Ishikawa (cell line): ENCODE measurements around the gene EEA1.

ENCODE experiments used
- CEBPB ChIP-seq: IDR thresholded peaks from 2 replicates; pipeline ENCODE4 v1.6.1; 2012
- CREB1 ChIP-seq: IDR thresholded peaks from 2 replicates; pipeline ENCODE4 v1.6.1; 2012; ENCODE audit warnings: low read depth
- EGR1 ChIP-seq: IDR thresholded peaks from 2 replicates; pipeline ENCODE4 v1.6.1; 2012
- EP300 ChIP-seq: IDR thresholded peaks from 2 replicates; pipeline ENCODE4 v1.6.1; 2012; ENCODE audit warnings: borderline replicate concordance
- FOXM1 ChIP-seq: IDR thresholded peaks from 2 replicates; pipeline ENCODE4 v1.6.1; 2012; ENCODE audit warnings: low read depth, borderline replicate concordance
- NFIC ChIP-seq: IDR thresholded peaks from 2 replicates; pipeline ENCODE4 v1.6.1; 2012
- RAD21 ChIP-seq: IDR thresholded peaks from 2 replicates; pipeline ENCODE4 v1.6.1; 2012; ENCODE audit warnings: low read depth
- TAF1 ChIP-seq: IDR thresholded peaks from 2 replicates; pipeline ENCODE4 v1.6.1; 2012; ENCODE audit warnings: low read depth, mild to moderate bottlenecking
- TCF12 ChIP-seq: IDR thresholded peaks from 2 replicates; pipeline ENCODE4 v1.6.1; 2012; ENCODE audit warnings: low read depth
- TEAD4 ChIP-seq: IDR thresholded peaks from 2 replicates; pipeline ENCODE4 v1.6.1; 2012
- YY1 ChIP-seq: IDR thresholded peaks from 2 replicates; pipeline ENCODE4 v1.6.1; 2012; ENCODE audit warnings: low read depth
- ZBTB7A ChIP-seq: IDR thresholded peaks from 2 replicates; pipeline ENCODE4 v1.6.1; 2012; ENCODE audit warnings: low read depth
- TF ChIP-seq, protein P1 (sequence below): IDR thresholded peaks from 2 replicates; pipeline ENCODE4 v1.6.1; 2012
- TF ChIP-seq, protein P2 (sequence below): IDR thresholded peaks from 2 replicates; pipeline ENCODE4 v1.6.1; 2012
- TF ChIP-seq, protein P3 (sequence below): IDR thresholded peaks from 2 replicates; pipeline ENCODE4 v1.6.1; 2012; ENCODE audit warnings: low read depth, mild to moderate bottlenecking

Gene EEA1

DNA sequence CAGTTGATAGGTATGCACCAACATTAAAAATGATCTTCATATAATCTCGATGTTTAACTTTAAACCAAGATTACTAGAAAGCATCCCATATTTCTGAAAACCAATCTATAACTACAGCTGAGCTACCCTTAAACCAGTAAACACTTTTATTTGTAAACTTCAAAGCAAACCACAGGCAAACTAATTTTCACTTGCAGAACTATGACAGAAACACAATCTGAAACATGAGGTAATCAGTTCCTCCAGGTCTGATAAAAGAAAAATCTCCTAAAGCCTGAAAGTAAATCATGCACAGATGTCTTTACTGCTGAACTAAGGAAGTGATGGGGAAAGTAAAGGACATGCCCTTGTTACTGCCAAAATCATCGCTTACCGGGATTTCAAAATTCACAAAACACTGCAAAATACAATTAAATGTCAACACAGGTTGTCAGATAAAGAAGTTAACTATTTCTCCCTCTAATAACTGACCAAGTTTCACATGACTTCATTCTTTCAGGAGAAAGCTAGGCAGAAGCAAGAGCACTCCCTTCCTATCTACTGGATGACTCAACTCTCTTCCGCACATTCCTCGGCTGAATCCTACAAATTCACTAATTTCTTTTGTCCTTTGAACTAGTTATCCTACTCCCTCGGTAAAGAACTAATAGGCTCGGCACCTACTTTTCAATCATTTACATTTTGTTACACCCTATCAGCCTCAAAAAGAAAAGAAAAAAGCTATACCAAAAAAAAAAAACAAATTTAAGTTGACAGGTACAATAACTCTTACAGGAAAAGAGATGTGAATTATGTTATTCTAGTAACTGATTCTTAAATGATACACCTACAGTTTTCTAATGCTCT lies 1.4 kb downstream of the EEA1 start:
- TF ChIP-seq, protein P1, sequence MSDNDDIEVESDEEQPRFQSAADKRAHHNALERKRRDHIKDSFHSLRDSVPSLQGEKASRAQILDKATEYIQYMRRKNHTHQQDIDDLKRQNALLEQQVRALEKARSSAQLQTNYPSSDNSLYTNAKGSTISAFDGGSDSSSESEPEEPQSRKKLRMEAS = no peak
- TF ChIP-seq ZBTB7A (no peak), TEAD4 (no peak), TAF1 (no peak), CEBPB (no peak), YY1 (no peak), TCF12 (no peak), EP300 (no peak), NFIC (no peak), CREB1 (no peak), EGR1 (no peak), RAD21 (no peak), FOXM1 (no peak)
- TF ChIP-seq, protein P2, sequence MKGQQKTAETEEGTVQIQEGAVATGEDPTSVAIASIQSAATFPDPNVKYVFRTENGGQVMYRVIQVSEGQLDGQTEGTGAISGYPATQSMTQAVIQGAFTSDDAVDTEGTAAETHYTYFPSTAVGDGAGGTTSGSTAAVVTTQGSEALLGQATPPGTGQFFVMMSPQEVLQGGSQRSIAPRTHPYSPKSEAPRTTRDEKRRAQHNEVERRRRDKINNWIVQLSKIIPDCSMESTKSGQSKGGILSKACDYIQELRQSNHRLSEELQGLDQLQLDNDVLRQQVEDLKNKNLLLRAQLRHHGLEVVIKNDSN = no peak
- TF ChIP-seq, protein P3, sequence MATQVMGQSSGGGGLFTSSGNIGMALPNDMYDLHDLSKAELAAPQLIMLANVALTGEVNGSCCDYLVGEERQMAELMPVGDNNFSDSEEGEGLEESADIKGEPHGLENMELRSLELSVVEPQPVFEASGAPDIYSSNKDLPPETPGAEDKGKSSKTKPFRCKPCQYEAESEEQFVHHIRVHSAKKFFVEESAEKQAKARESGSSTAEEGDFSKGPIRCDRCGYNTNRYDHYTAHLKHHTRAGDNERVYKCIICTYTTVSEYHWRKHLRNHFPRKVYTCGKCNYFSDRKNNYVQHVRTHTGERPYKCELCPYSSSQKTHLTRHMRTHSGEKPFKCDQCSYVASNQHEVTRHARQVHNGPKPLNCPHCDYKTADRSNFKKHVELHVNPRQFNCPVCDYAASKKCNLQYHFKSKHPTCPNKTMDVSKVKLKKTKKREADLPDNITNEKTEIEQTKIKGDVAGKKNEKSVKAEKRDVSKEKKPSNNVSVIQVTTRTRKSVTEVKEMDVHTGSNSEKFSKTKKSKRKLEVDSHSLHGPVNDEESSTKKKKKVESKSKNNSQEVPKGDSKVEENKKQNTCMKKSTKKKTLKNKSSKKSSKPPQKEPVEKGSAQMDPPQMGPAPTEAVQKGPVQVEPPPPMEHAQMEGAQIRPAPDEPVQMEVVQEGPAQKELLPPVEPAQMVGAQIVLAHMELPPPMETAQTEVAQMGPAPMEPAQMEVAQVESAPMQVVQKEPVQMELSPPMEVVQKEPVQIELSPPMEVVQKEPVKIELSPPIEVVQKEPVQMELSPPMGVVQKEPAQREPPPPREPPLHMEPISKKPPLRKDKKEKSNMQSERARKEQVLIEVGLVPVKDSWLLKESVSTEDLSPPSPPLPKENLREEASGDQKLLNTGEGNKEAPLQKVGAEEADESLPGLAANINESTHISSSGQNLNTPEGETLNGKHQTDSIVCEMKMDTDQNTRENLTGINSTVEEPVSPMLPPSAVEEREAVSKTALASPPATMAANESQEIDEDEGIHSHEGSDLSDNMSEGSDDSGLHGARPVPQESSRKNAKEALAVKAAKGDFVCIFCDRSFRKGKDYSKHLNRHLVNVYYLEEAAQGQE = no peak

DNA sequence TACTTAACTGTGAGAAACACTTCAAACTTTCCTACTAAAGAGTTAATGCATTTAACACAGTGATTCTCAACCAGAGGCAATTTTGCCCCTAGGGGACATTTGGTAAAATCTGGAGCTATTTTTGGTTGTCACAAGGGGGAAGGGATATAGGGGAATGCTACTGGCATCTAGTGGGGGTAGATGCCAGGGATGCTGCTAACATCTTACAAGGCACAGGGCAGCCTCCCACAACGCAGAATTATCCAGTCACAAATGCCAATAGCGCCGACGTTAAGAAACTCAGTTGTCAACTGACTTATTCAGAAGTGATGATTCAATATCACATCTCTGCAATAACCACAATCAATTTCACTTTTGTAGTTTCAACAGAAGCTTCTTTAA lies 2.0 kb downstream of the EEA1 start:
- TF ChIP-seq CEBPB (no peak), CREB1 (no peak), RAD21 (no peak), TAF1 (no peak), EGR1 (no peak)
- TF ChIP-seq, protein P2 = no peak
- TF ChIP-seq, protein P3 = no peak
- TF ChIP-seq, protein P1 = no peak

DNA sequence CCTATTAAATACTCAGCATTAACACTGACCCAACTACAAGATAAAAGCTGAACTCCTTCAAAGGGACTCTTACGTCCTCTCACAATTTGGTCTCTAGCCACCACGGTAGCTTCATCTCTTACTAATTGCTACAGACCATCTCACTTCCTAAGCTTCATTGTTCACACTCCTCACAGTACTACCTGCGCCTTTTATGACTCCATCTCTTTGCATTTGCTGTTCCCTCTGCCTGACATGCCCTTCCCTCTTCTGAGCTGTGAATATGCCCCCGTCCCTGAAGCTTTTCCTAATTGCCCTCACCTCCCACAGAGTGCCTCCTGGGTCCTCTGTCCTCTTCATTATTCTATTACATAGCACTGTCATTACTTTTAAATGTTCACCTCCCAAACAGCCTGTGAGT lies 2.5 kb downstream of the EEA1 start:
- no peak for TF ChIP-seq YY1
- TF ChIP-seq TCF12 = no peak
- no peak for TF ChIP-seq TAF1
- no peak for TF ChIP-seq EGR1
- TF ChIP-seq, protein P1 = no peak
- no peak for TF ChIP-seq NFIC
- no peak for TF ChIP-seq CEBPB
- TF ChIP-seq, protein P3 = no peak

DNA sequence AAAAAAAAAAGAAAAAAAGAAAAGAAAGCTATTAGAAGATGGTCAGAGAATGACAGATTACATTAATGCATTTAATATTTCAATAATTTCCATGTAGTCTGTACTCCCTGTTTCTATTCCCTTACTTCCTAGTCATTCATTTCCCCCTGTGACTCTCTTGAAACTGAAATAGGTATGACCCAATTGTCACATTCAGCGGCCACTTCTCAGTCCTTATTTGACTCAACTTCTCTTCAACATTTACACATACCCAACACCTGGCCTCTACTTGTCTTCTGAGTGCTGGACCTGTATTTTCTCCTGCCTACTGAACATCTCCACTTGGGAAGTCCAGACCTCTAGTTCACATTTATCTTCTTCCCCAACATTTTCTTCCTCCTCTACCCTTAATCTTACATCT lies 7.2 kb downstream of the EEA1 start:
- TF ChIP-seq EGR1 (no peak), TCF12 (no peak), EP300 (no peak), TEAD4 (no peak)

DNA sequence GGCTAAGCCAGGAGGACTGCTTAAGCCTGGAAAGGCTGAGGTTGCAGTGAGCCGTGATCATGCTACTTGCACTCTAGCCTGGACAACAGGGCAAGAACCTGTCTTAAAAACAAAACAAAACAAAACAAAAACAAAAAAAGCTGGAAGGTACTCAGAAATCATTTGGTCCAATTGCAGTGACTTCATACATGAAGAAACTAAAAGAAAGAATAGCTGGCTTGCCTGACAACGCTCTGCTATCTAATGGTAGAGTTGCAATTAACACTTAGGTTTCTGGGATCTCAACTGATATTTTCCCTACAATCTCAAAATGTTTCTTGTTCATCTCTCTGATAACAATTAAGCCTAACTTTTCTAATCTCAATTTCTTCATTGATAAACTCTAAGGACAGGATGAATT lies 13.7 kb downstream of the EEA1 start:
- TF ChIP-seq, protein P1 = no peak
- TF ChIP-seq NFIC = no peak
- no peak for TF ChIP-seq CREB1
- TF ChIP-seq YY1 = no peak
- TF ChIP-seq TAF1 = no peak
- TF ChIP-seq CEBPB = no peak
- TF ChIP-seq, protein P2 = no peak
- no peak for TF ChIP-seq TEAD4
- TF ChIP-seq, protein P3 = no peak
- TF ChIP-seq ZBTB7A = no peak
- TF ChIP-seq EGR1 = no peak
- no peak for TF ChIP-seq RAD21
- TF ChIP-seq FOXM1 = no peak
- no peak for TF ChIP-seq TCF12
- TF ChIP-seq EP300 = no peak
